DOHH2 (cell line): ENCODE measurements around the gene IL20.

Source experiments
- H3F3A ChIP-seq: fragments of 200-600 bp; sonication (generic), shearing (Covaris generic); 2 replicates; pipeline ENCODE4 v1.6.0; 2016; ENCODE audit warnings: antibody characterized with exemption, mild to moderate bottlenecking; ENCODE audit not compliant: control insufficient read depth, insufficient read depth
- H3K27ac ChIP-seq: fragments of 200-600 bp; sonication (generic); 2 replicates; pipeline ENCODE4 v1.5.1; 2014; ENCODE audit warnings: low read depth, mild to moderate bottlenecking, low read length, moderate library complexity
- H3K27me3 ChIP-seq: fragments of 200-600 bp; sonication (generic); 2 replicates; pipeline ENCODE4 v1.6.1; 2014; ENCODE audit warnings: mild to moderate bottlenecking, low read length, mixed read lengths; ENCODE audit not compliant: control insufficient read depth
- H3K36me3 ChIP-seq: fragments of 200-600 bp; sonication (generic); 2 replicates; pipeline ENCODE4 v1.6.1; 2014; ENCODE audit warnings: mild to moderate bottlenecking, low read length, moderate library complexity, mixed read lengths; ENCODE audit not compliant: control insufficient read depth
- H3K4me1 ChIP-seq: fragments of 200-600 bp; sonication (generic); 2 replicates; pipeline ENCODE4 v1.6.1; 2014; ENCODE audit warnings: mild to moderate bottlenecking, low read length, mixed read lengths; ENCODE audit not compliant: control insufficient read depth
- H3K4me2 ChIP-seq: fragments of 200-600 bp; sonication (generic); 2 replicates; pipeline ENCODE4 v1.6.0; 2014; ENCODE audit warnings: mild to moderate bottlenecking, low read length, moderate library complexity
- H3K4me3 ChIP-seq: fragments of 200-600 bp; sonication (generic); 2 replicates; pipeline ENCODE4 v1.5.1; 2014; ENCODE audit warnings: mild to moderate bottlenecking, low read length, mixed read lengths
- H3K79me2 ChIP-seq: fragments of 200-600 bp; sonication (generic); 2 replicates; pipeline ENCODE4 v1.6.1; 2014; ENCODE audit warnings: mild to moderate bottlenecking, low read length, mixed read lengths; ENCODE audit not compliant: control insufficient read depth
- H3K9me2 ChIP-seq: fragments of 200-600 bp; sonication (generic); replicated peaks from 2 replicates; pipeline ENCODE4 v1.6.1; 2014; ENCODE audit warnings: mild to moderate bottlenecking, low read length, mixed read lengths; ENCODE audit not compliant: control insufficient read depth
- H3K9me3 ChIP-seq: fragments of 200-600 bp; sonication (generic); 2 replicates; pipeline ENCODE4 v1.6.1; 2014; ENCODE audit warnings: antibody characterized with exemption, low read length, mixed read lengths; ENCODE audit not compliant: control insufficient read depth, insufficient read depth
- H4K20me1 ChIP-seq: fragments of 200-600 bp; sonication (generic); 2 replicates; pipeline ENCODE4 v1.6.0; 2014; ENCODE audit warnings: low read depth, mild to moderate bottlenecking, antibody characterized with exemption, low read length, moderate library complexity; ENCODE audit not compliant: control insufficient read depth, insufficient read depth
- EZH2phosphoT487 ChIP-seq: fragments of 200-600 bp; sonication (generic); IDR thresholded peaks from 2 replicates; pipeline ENCODE4 v1.6.1; 2017; ENCODE audit warnings: borderline replicate concordance, mild to moderate bottlenecking, antibody characterized with exemption, low read length, moderate library complexity, mixed read lengths
- TF ChIP-seq, protein P1 (sequence below): fragments of 200-600 bp; sonication (generic); IDR thresholded peaks from one replicate; pipeline ENCODE4 v1.5.1; 2014; ENCODE audit warnings: antibody characterized with exemption, mild to moderate bottlenecking, low read depth, low read length; ENCODE audit not compliant: poor library complexity, severe bottlenecking

IL20 gene

GRCh38 chr1:206867716-206868115 lies 2.3 kb downstream of the IL20 start:
- Histone ChIP-seq H4K20me1 (no peaks in the 10 kb centered on the region), H3K9me3 (no peaks in the 10 kb centered on the region), H3K27me3 (peaks cover 22% of the 10 kb centered on the region), H3K9me2 (no peaks in the 10 kb centered on the region), H3K4me3 (no peak overlapping the region), H3K4me1 (no peaks in the 10 kb centered on the region), H3K27ac (no peak overlapping the region), H3K79me2 (no peaks in the 10 kb centered on the region), H3F3A (no peaks in the 10 kb centered on the region), H3K36me3 (no peaks in the 10 kb centered on the region), H3K4me2 (no peak overlapping the region)
- TF ChIP-seq EZH2phosphoT487, result no peak
- TF ChIP-seq, protein P1, sequence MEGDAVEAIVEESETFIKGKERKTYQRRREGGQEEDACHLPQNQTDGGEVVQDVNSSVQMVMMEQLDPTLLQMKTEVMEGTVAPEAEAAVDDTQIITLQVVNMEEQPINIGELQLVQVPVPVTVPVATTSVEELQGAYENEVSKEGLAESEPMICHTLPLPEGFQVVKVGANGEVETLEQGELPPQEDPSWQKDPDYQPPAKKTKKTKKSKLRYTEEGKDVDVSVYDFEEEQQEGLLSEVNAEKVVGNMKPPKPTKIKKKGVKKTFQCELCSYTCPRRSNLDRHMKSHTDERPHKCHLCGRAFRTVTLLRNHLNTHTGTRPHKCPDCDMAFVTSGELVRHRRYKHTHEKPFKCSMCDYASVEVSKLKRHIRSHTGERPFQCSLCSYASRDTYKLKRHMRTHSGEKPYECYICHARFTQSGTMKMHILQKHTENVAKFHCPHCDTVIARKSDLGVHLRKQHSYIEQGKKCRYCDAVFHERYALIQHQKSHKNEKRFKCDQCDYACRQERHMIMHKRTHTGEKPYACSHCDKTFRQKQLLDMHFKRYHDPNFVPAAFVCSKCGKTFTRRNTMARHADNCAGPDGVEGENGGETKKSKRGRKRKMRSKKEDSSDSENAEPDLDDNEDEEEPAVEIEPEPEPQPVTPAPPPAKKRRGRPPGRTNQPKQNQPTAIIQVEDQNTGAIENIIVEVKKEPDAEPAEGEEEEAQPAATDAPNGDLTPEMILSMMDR, result no peak

DNA sequence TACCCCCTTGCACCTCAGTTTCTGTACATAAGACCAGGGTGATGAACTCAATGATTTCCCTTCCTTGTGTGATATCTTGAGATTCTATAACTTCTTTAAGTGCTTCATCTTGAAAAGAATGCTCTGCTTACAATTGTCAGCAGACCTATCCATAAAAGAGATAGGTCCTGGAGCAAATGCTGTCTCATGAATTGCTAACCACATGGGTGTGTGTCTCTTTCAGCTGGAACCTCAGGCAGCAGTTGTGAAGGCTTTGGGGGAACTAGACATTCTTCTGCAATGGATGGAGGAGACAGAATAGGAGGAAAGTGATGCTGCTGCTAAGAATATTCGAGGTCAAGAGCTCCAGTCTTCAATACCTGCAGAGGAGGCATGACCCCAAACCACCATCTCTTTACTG lies 2.8 kb downstream of the IL20 start:
- no peak overlapping the region for H3K27ac ChIP-seq
- no peak for TF ChIP-seq EZH2phosphoT487
- TF ChIP-seq, protein P1, result no peak
- no peaks in the 10 kb centered on the region for H3K4me1 ChIP-seq
- H3K79me2 ChIP-seq, result no peaks in the 10 kb centered on the region
- H3K36me3 ChIP-seq, result no peaks in the 10 kb centered on the region
- no peak overlapping the region for H3K4me3 ChIP-seq
- H3F3A ChIP-seq, result no peaks in the 10 kb centered on the region
- H3K4me2 ChIP-seq, result no peak overlapping the region
- peaks cover 22% of the 10 kb centered on the region for H3K27me3 ChIP-seq
- H3K9me3 ChIP-seq, result no peaks in the 10 kb centered on the region
- no peaks in the 10 kb centered on the region for H3K9me2 ChIP-seq
- no peaks in the 10 kb centered on the region for H4K20me1 ChIP-seq

- no peak overlapping the region for H3K27ac ChIP-seq
- no peaks in the 10 kb centered on the region for H3F3A ChIP-seq
- H3K9me3 ChIP-seq, result peaks cover 9% of the 10 kb centered on the region; the same call in 1 of the 2 replicates
- H3K4me3 ChIP-seq, result no peak overlapping the region
- H3K4me2 ChIP-seq, result no peak overlapping the region
- H3K9me2 ChIP-seq, result no peaks in the 10 kb centered on the region
- no peaks in the 10 kb centered on the region for H4K20me1 ChIP-seq
- H3K4me1 ChIP-seq, result no peaks in the 10 kb centered on the region
- no peaks in the 10 kb centered on the region for H3K79me2 ChIP-seq
- peaks cover 12% of the 10 kb centered on the region for H3K27me3 ChIP-seq
- TF ChIP-seq, protein P1, result no peak
- no peak for TF ChIP-seq EZH2phosphoT487
- H3K36me3 ChIP-seq, result no peaks in the 10 kb centered on the region
Measured at GRCh38 chr1:206872139-206872538, 6.7 kb downstream of the IL20 start.
